ENCODE measurements around the gene CRY2.
A peak's percentile ranks its signal among the peaks of the same experiment; 100 is the strongest.

Gene CRY2

GRCh38 chr11:45930951-45931570, 83.8 kb downstream of the CRY2 start:
- TF ChIP-seq CTCF (IDR thresholded peaks at IDR 0.05) = no peak
- TF ChIP-seq ZFX (IDR thresholded peaks at IDR 0.05; ENCODE audit: borderline replicate concordance) = no peak
- 0 out of 2 replicates have a peak overlapping the region, but pooled peaks have one; percentile 12 for H3K27ac ChIP-seq

- TF ChIP-seq CTCF (IDR thresholded peaks at IDR 0.05) (no peak), ZFX (IDR thresholded peaks at IDR 0.05; ENCODE audit: borderline replicate concordance) (no peak)
- H3K27ac ChIP-seq = no peak overlapping the region
These were observed 84.5 kb downstream of the CRY2 start for GRCh38 chr11:45931739-45932138.

GRCh38 chr11:45932217-45932616, 84.9 kb downstream of the CRY2 start:
- no peak overlapping the region for H3K27ac ChIP-seq
- TF ChIP-seq CTCF (IDR thresholded peaks at IDR 0.05) = no peak
- TF ChIP-seq ZFX (IDR thresholded peaks at IDR 0.05; ENCODE audit: borderline replicate concordance) = no peak
